ENCODE data around the gene TBC1D10B. TPM values are rescaled to one million over a fixed set of nuclear protein-coding genes. Genes with fewer than 3 reads are reported as not detected.
A peak's percentile ranks its signal among the peaks of the same experiment; 100 is the strongest.

TBC1D10B gene
- total and polyA plus RNA-seq, 9 of the 15 experiments (the other 6 are each of a cell fraction or from before 2014, with no cell fraction given) = 2.2 to 55.4 (median 17.5) TPM

DNA sequence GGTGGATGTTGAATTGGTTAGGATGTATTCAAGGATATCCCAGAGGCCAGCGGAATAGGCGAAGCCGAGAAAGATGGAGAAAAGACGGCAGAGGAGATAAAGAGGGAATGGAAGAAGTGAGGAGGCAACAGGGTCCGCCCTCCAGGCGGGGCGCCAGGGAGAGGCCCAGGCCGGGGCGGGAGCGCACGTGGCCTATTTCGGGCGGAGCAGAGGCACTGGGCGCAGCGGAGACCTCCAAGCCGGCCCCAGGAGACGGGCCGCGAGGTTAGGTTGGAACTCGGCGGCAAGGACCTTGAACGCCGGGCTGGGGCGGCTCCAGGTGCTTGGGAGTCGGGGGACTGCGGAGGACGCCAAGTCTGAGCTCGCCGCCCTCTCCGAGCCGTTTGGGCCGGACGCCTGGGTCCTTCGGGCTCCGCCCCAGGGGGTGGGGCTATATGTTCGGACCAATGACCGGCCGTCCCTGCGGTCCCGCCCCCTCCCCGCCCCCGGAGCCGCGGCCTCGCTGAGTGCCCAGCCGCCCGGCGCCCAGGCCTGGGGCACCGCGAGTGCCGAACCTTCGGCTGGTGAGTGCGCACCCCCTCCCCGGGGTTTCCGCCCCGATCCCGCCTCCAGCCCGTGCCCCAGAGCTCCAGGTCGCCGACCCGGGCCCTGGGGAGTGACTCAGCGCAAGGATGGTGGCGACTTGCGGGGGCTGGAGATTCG is 37.0 kb upstream of the TBC1D10B start, which contains the start of gene ZNF771 (continued):
- TF ChIP-seq, protein P1, sequence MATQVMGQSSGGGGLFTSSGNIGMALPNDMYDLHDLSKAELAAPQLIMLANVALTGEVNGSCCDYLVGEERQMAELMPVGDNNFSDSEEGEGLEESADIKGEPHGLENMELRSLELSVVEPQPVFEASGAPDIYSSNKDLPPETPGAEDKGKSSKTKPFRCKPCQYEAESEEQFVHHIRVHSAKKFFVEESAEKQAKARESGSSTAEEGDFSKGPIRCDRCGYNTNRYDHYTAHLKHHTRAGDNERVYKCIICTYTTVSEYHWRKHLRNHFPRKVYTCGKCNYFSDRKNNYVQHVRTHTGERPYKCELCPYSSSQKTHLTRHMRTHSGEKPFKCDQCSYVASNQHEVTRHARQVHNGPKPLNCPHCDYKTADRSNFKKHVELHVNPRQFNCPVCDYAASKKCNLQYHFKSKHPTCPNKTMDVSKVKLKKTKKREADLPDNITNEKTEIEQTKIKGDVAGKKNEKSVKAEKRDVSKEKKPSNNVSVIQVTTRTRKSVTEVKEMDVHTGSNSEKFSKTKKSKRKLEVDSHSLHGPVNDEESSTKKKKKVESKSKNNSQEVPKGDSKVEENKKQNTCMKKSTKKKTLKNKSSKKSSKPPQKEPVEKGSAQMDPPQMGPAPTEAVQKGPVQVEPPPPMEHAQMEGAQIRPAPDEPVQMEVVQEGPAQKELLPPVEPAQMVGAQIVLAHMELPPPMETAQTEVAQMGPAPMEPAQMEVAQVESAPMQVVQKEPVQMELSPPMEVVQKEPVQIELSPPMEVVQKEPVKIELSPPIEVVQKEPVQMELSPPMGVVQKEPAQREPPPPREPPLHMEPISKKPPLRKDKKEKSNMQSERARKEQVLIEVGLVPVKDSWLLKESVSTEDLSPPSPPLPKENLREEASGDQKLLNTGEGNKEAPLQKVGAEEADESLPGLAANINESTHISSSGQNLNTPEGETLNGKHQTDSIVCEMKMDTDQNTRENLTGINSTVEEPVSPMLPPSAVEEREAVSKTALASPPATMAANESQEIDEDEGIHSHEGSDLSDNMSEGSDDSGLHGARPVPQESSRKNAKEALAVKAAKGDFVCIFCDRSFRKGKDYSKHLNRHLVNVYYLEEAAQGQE (IDR thresholded peaks at IDR 0.05; ENCODE audit: borderline replicate concordance) = peak; percentile 30; the same call in 1 of the 2 replicates
- TF ChIP-seq, protein P1 (CRISPR knock-in tag; IDR thresholded peaks at IDR 0.05; ENCODE audit: low read depth) = 0 out of 2 replicates have a peak, but pooled peaks have one; percentile 58
- TF ChIP-seq ZBTB7A (IDR thresholded peaks at IDR 0.05; ENCODE audit: borderline replicate concordance, control insufficient read depth, low read depth, low read length) (peak; percentile 59; the same call in 1 of the 2 replicates), ZNF551 (CRISPR knock-in tag; IDR thresholded peaks at IDR 0.05) (no peak), SMAD4 (CRISPR knock-in tag; conservative IDR thresholded peaks at IDR 0.05) (no peak), ZNF133 (CRISPR knock-in tag; IDR thresholded peaks at IDR 0.05) (no peak), HMG20B (CRISPR knock-in tag; IDR thresholded peaks at IDR 0.05) (no peak), BRF1 (IDR thresholded peaks at IDR 0.05; ENCODE audit: borderline replicate concordance, extremely low read depth, insufficient read length) (no peak), MED1 (CRISPR knock-in tag; IDR thresholded peaks at IDR 0.05; ENCODE audit: borderline replicate concordance) (no peak), PHB (CRISPR knock-in tag; IDR thresholded peaks at IDR 0.05) (no peak), ZNF3 (CRISPR knock-in tag; IDR thresholded peaks at IDR 0.05) (no peak), ILK (tag; IDR thresholded peaks at IDR 0.05; ENCODE audit: borderline replicate concordance, low read depth) (no peak), TBP (optimal IDR thresholded peaks at IDR 0.05; ENCODE audit: low read depth, low read length) (peak; percentile 66)
- TF ChIP-seq, protein P2, sequence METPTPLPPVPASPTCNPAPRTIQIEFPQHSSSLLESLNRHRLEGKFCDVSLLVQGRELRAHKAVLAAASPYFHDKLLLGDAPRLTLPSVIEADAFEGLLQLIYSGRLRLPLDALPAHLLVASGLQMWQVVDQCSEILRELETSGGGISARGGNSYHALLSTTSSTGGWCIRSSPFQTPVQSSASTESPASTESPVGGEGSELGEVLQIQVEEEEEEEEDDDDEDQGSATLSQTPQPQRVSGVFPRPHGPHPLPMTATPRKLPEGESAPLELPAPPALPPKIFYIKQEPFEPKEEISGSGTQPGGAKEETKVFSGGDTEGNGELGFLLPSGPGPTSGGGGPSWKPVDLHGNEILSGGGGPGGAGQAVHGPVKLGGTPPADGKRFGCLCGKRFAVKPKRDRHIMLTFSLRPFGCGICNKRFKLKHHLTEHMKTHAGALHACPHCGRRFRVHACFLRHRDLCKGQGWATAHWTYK (CRISPR knock-in tag; IDR thresholded peaks at IDR 0.05) = 0 out of 2 replicates have a peak, but pooled peaks have one; percentile 11
- TF ChIP-seq, protein P3, sequence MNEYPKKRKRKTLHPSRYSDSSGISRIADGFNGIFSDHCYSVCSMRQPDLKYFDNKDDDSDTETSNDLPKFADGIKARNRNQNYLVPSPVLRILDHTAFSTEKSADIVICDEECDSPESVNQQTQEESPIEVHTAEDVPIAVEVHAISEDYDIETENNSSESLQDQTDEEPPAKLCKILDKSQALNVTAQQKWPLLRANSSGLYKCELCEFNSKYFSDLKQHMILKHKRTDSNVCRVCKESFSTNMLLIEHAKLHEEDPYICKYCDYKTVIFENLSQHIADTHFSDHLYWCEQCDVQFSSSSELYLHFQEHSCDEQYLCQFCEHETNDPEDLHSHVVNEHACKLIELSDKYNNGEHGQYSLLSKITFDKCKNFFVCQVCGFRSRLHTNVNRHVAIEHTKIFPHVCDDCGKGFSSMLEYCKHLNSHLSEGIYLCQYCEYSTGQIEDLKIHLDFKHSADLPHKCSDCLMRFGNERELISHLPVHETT (CRISPR knock-in tag; conservative IDR thresholded peaks at IDR 0.05 in 1 of 2, IDR thresholded peaks at IDR 0.05 in 1 of 2) = no peak

Measured in K562 (cell line).